DOHH2 (cell line): Measurements from ENCODE around the gene GAK.

ENCODE experiments used
- H3F3A ChIP-seq: fragments of 200-600 bp; sonication (generic), shearing (Covaris generic); 2 replicates; pipeline ENCODE4 v1.6.0; 2016; ENCODE audit warnings: antibody characterized with exemption, mild to moderate bottlenecking; ENCODE audit not compliant: control insufficient read depth, insufficient read depth
- H3K27ac ChIP-seq: fragments of 200-600 bp; sonication (generic); 2 replicates; pipeline ENCODE4 v1.5.1; 2014; ENCODE audit warnings: low read depth, mild to moderate bottlenecking, low read length, moderate library complexity
- H3K27me3 ChIP-seq: fragments of 200-600 bp; sonication (generic); 2 replicates; pipeline ENCODE4 v1.6.1; 2014; ENCODE audit warnings: mild to moderate bottlenecking, low read length, mixed read lengths; ENCODE audit not compliant: control insufficient read depth
- H3K36me3 ChIP-seq: fragments of 200-600 bp; sonication (generic); 2 replicates; pipeline ENCODE4 v1.6.1; 2014; ENCODE audit warnings: mild to moderate bottlenecking, low read length, moderate library complexity, mixed read lengths; ENCODE audit not compliant: control insufficient read depth
- H3K4me1 ChIP-seq: fragments of 200-600 bp; sonication (generic); 2 replicates; pipeline ENCODE4 v1.6.1; 2014; ENCODE audit warnings: mild to moderate bottlenecking, low read length, mixed read lengths; ENCODE audit not compliant: control insufficient read depth
- H3K4me2 ChIP-seq: fragments of 200-600 bp; sonication (generic); 2 replicates; pipeline ENCODE4 v1.6.0; 2014; ENCODE audit warnings: mild to moderate bottlenecking, low read length, moderate library complexity
- H3K4me3 ChIP-seq: fragments of 200-600 bp; sonication (generic); 2 replicates; pipeline ENCODE4 v1.5.1; 2014; ENCODE audit warnings: mild to moderate bottlenecking, low read length, mixed read lengths
- H3K79me2 ChIP-seq: fragments of 200-600 bp; sonication (generic); 2 replicates; pipeline ENCODE4 v1.6.1; 2014; ENCODE audit warnings: mild to moderate bottlenecking, low read length, mixed read lengths; ENCODE audit not compliant: control insufficient read depth
- H3K9me2 ChIP-seq: fragments of 200-600 bp; sonication (generic); replicated peaks from 2 replicates; pipeline ENCODE4 v1.6.1; 2014; ENCODE audit warnings: mild to moderate bottlenecking, low read length, mixed read lengths; ENCODE audit not compliant: control insufficient read depth
- H3K9me3 ChIP-seq: fragments of 200-600 bp; sonication (generic); 2 replicates; pipeline ENCODE4 v1.6.1; 2014; ENCODE audit warnings: antibody characterized with exemption, low read length, mixed read lengths; ENCODE audit not compliant: control insufficient read depth, insufficient read depth
- H4K20me1 ChIP-seq: fragments of 200-600 bp; sonication (generic); 2 replicates; pipeline ENCODE4 v1.6.0; 2014; ENCODE audit warnings: low read depth, mild to moderate bottlenecking, antibody characterized with exemption, low read length, moderate library complexity; ENCODE audit not compliant: control insufficient read depth, insufficient read depth
- CTCF ChIP-seq: fragments of 200-600 bp; sonication (generic); IDR thresholded peaks from one replicate; pipeline ENCODE4 v1.5.1; 2014; ENCODE audit warnings: antibody characterized with exemption, mild to moderate bottlenecking, low read depth, low read length; ENCODE audit not compliant: poor library complexity, severe bottlenecking
- EZH2phosphoT487 ChIP-seq: fragments of 200-600 bp; sonication (generic); IDR thresholded peaks from 2 replicates; pipeline ENCODE4 v1.6.1; 2017; ENCODE audit warnings: borderline replicate concordance, mild to moderate bottlenecking, antibody characterized with exemption, low read length, moderate library complexity, mixed read lengths

GAK gene

GRCh38 chr4:814312-814850 lies 117.7 kb downstream of the GAK start:
- Histone ChIP-seq H3K4me3 (no peak overlapping the region), H3K36me3 (no peaks in the 10 kb centered on the region), H3K27me3 (peaks cover 9% of the 10 kb centered on the region; the same call in 1 of the 2 replicates), H3F3A (0 out of 2 replicates have a peak, but pooled peaks cover 2% of the 10 kb centered on the region), H3K9me2 (no peaks in the 10 kb centered on the region), H4K20me1 (no peaks in the 10 kb centered on the region), H3K27ac (no peak overlapping the region), H3K4me2 (no peak overlapping the region), H3K9me3 (no peaks in the 10 kb centered on the region), H3K4me1 (peaks cover 20% of the 10 kb centered on the region), H3K79me2 (no peaks in the 10 kb centered on the region)
- TF ChIP-seq CTCF = no peak

GRCh38 chr4:813900-814299 lies 118.2 kb downstream of the GAK start:
- Histone ChIP-seq H3K4me2 (no peak overlapping the region), H3K27ac (no peak overlapping the region), H3K4me1 (peaks cover 25% of the 10 kb centered on the region), H3K9me3 (no peaks in the 10 kb centered on the region), H4K20me1 (no peaks in the 10 kb centered on the region), H3K4me3 (no peak overlapping the region), H3F3A (0 out of 2 replicates have a peak, but pooled peaks cover 2% of the 10 kb centered on the region), H3K79me2 (no peaks in the 10 kb centered on the region), H3K9me2 (no peaks in the 10 kb centered on the region), H3K36me3 (no peaks in the 10 kb centered on the region), H3K27me3 (peaks cover 9% of the 10 kb centered on the region; the same call in 1 of the 2 replicates)
- TF ChIP-seq EZH2phosphoT487 = no peak
- TF ChIP-seq CTCF = no peak

- Histone ChIP-seq H3K4me3 (peak overlapping the region; percentile 23; the same call in 1 of the 2 replicates), H3K4me1 (peaks cover 22% of the 10 kb centered on the region), H3K9me3 (peaks cover 7% of the 10 kb centered on the region), H3K79me2 (no peaks in the 10 kb centered on the region), H4K20me1 (no peaks in the 10 kb centered on the region), H3K9me2 (no peaks in the 10 kb centered on the region), H3F3A (no peaks in the 10 kb centered on the region), H3K27me3 (no peaks in the 10 kb centered on the region), H3K4me2 (peak overlapping the region; percentile 42), H3K36me3 (no peaks in the 10 kb centered on the region), H3K27ac (peak overlapping the region; percentile 69)
- TF ChIP-seq EZH2phosphoT487 (no peak), CTCF (no peak)
Observed at GRCh38 chr4:808860-809570, 123.1 kb downstream of the GAK start.
